A549 treated with CpdA at 1 μM for 4 hours (cell line): ENCODE measurements around the gene TMEM201. TPM values are rescaled to one million over a fixed set of nuclear protein-coding genes. Genes with fewer than 3 reads are reported as not detected.

Experiments
- total RNA-seq: library from RNA; stranded (reverse); fragments of 200-300 nt; extraction: Qiagen RNA extraction; gene quantifications from 5 replicates; pipeline ENCODE4 v1.2.3, GENCODE V29; 2022; ENCODE audit warnings: low read depth

TMEM201 gene, protein sequence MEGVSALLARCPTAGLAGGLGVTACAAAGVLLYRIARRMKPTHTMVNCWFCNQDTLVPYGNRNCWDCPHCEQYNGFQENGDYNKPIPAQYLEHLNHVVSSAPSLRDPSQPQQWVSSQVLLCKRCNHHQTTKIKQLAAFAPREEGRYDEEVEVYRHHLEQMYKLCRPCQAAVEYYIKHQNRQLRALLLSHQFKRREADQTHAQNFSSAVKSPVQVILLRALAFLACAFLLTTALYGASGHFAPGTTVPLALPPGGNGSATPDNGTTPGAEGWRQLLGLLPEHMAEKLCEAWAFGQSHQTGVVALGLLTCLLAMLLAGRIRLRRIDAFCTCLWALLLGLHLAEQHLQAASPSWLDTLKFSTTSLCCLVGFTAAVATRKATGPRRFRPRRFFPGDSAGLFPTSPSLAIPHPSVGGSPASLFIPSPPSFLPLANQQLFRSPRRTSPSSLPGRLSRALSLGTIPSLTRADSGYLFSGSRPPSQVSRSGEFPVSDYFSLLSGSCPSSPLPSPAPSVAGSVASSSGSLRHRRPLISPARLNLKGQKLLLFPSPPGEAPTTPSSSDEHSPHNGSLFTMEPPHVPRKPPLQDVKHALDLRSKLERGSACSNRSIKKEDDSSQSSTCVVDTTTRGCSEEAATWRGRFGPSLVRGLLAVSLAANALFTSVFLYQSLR
- total RNA-seq = 11.3 to 15.1 TPM (median 14.2 TPM) in 5 replicates

GRCh38 chr1:9588551-9589143 lies at the start of gene TMEM201:
Gene TMEM201 (plus strand): TSS chr1:9588911. CDS start chr1:9588931, 20 bp downstream.

GRCh38 chr1:9539165-9539828 lies 49.4 kb upstream of the TMEM201 start, which contains the start of gene SLC25A33:
Gene SLC25A33 (plus strand): TSS chr1:9539465. CDS start chr1:9539692, 227 bp downstream.

DNA sequence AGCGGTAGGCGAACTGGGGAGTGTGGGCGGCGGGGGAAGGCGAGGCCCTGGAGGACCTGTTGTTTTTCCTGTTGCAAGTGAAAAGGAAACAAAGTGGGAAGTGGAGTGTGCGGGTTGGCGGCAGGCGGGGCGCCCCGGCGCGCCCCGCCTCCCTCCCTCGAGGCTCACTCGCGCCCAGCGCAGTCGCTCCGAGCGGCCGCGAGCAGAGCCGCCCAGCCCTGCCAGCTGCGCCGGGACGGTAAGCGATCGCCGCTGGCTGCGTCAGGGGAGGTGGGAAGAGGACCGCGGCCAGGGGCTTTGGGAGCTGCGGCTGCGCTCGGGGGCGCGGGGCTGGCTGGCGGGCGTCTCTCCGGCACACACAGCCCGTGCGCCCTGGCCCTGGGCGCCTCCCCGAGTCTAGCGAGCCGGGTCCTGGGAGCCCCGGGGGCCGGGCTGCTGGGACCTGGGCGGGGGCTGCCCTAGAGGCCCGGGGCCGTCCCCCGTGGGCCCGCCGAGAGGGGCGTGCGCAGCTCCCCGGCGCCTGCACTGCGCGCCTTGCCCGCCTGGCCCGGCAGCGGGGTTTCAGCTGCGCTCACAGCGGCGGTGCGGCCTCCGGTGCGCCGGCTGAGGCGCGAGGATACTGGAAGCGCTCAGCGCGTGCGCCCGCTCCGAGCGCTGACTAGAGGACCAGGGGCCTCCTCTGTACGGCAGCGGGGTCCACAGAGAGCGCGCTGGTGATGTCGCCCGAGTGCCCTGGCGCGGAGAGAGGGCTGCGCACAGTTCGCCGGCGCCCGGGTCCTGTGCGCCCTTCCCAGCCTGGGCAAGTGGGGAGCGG lies 63.1 kb downstream of the TMEM201 start, which contains the start of gene PIK3CD:
TSS of gene PIK3CD (plus strand) at position 167 of the 814 bp plus-strand sequence. CDS start 58,725 bp downstream, outside the sequence.

Other genes starting within 250 kb of the TMEM201 start
- 3.0 to 3.5 TPM (median 3.3 TPM) in 5 replicates for gene SLC25A33, start 49.4 kb upstream of the TMEM201 start, total RNA-seq
- gene PIK3CD, start 62.8 kb downstream of the TMEM201 start, total RNA-seq = 8.0 to 12.1 TPM (median 9.6 TPM) in 5 replicates
- 61.4 to 73.9 TPM (median 65.5 TPM) in 5 replicates for gene CLSTN1, start 235.1 kb downstream of the TMEM201 start, total RNA-seq